Activated B cell treated with CpG ODN at 0.5 μM for 24 hours (primary cell): ENCODE measurements around the gene DYNLT1. TPM values are rescaled to one million over a fixed set of nuclear protein-coding genes. Genes with fewer than 3 reads are reported as not detected.

Experiments used
- ATAC-seq: fragments of 200-7000 bp; cut with Tn5 transposase; one replicate; pipeline ENCODE4 v1.10.0; 2021; ENCODE audit warnings: low read depth, mild to moderate bottlenecking, moderate library complexity
- CTCF ChIA-PET: fragments of 350-600 bp; sonication (Branson Sonifier 250); formaldehyde crosslinking; loops from one replicate; lab custom pipeline; 2021; ENCODE audit warnings: antibody characterized with exemption; lab: Charles Lee
- POLR2A ChIA-PET: fragments of 350-600 bp; sonication (Branson Sonifier 250); formaldehyde crosslinking; loops from one replicate; lab custom pipeline; 2021; ENCODE audit warnings: antibody characterized with exemption; lab: Charles Lee
- DNase-seq: peaks from one replicate; pipeline ENCODE4 v3.0.0; 2022
- H3K27ac Mint-ChIP-seq: one replicate; pipeline ENCODE4 v1.8.0; 2020; ENCODE audit warnings: mixed read lengths
- H3K27me3 Mint-ChIP-seq: one replicate; pipeline ENCODE4 v1.8.0; 2021; ENCODE audit warnings: mixed read lengths
- H3K36me3 Mint-ChIP-seq: one replicate; pipeline ENCODE4 v1.8.0; 2021; ENCODE audit warnings: low read depth, mixed read lengths
- H3K4me1 Mint-ChIP-seq: one replicate; pipeline ENCODE4 v1.8.0; 2021; ENCODE audit warnings: mixed read lengths
- H3K4me3 Mint-ChIP-seq: one replicate; pipeline ENCODE4 v1.8.0; 2020; ENCODE audit warnings: mild to moderate bottlenecking, mixed read lengths
- H3K9me3 Mint-ChIP-seq: one replicate; pipeline ENCODE4 v1.8.0; 2020; ENCODE audit warnings: mixed read lengths
- intact Hi-C: fragments of 100-400 bp; cut with micrococcal nuclease; formaldehyde crosslinking; loops from one replicate; pipeline ENCODE4 v1.15.1; 2024
- total RNA-seq: library from RNA; stranded (reverse); gene quantifications from 2 replicates; pipeline ENCODE4 v1.2.3, GENCODE V29; 2022
- TF ChIP-seq, protein P1 (sequence below): fragments of 200-600 bp; IDR thresholded peaks from one replicate; pipeline ENCODE4 v1.8.0; 2022; ENCODE audit warnings: antibody characterized with exemption, mild to moderate bottlenecking

DYNLT1 gene
- total RNA-seq, 1 donor from 2014 or later: 43.9 TPM

DNA sequence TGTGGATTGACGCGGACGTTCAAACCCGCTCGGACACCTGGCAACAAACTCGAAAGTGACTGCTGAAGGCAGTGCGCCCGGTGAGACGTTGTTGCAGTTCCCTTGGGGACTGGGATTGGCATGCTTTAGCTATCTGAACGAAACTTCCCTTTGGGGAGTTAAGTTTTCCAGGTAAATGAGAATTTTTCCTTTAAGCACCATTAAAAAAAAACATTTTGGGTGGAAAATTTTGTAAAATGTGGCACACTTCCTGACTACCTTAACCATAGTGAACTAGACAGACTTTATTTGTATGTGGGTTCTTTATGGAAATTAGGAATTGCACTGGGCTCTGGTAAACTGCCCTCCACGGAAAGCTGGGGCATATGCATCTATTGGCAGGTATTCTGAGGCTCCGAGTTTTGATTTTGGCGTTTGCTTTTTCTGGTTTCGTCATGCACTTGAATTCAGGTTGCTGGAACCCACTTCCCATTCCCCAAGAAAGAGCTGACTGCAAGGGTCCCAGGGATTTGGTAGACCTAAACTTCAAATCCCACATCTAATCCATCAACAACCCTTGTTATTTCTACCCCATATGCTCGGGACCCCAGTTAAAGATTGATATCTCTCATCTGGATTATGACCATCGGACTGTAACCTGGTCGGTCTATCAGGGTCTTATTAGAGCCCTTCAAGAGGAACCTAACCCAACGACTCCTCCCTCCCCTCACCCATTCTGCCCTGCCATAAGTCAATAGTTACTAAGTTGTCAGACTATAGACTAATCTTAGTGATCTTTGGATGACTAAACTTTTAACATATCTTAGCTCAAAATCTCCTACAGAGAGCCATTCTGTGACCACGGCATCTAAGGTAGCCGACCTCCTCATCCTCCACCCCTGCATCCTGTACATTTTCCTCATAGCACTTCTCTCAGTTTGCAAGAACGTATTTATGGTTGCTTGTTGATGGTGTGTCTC lies 800 bp upstream of the DYNLT1 start:
- intact Hi-C loops: loop anchor here (5.0 kb wide), 4 partner anchors 172 to 478 kb away; partner anchors contain the start of genes EZR, GTF2H5 and SERAC1
- DNase-seq (no peak), ATAC-seq (no peak)
- Mint-ChIP-seq H3K27ac (peak overlapping the region; percentile 84), H3K9me3 (no peaks in the 10 kb centered on the region), H3K27me3 (no peaks in the 10 kb centered on the region), H3K36me3 (peaks cover 16% of the 10 kb centered on the region), H3K4me3 (peak overlapping the region; percentile 88), H3K4me1 (peaks cover 59% of the 10 kb centered on the region)
- TF ChIP-seq, protein P1, sequence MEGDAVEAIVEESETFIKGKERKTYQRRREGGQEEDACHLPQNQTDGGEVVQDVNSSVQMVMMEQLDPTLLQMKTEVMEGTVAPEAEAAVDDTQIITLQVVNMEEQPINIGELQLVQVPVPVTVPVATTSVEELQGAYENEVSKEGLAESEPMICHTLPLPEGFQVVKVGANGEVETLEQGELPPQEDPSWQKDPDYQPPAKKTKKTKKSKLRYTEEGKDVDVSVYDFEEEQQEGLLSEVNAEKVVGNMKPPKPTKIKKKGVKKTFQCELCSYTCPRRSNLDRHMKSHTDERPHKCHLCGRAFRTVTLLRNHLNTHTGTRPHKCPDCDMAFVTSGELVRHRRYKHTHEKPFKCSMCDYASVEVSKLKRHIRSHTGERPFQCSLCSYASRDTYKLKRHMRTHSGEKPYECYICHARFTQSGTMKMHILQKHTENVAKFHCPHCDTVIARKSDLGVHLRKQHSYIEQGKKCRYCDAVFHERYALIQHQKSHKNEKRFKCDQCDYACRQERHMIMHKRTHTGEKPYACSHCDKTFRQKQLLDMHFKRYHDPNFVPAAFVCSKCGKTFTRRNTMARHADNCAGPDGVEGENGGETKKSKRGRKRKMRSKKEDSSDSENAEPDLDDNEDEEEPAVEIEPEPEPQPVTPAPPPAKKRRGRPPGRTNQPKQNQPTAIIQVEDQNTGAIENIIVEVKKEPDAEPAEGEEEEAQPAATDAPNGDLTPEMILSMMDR: no peak
- ChIA-PET POLR2A (interaction anchor here (0.5 to 2.1 kb wide), 7 partner anchors 8 to 1271 kb away, joined by 3 to 9 read pairs (median 4); no protein-coding TSS in a partner anchor), CTCF (interaction anchor here (0.8 to 1.5 kb wide), 3 partner anchors 15 to 327 kb away, joined by 3 to 6 read pairs (median 3); no protein-coding TSS in a partner anchor)

DNA sequence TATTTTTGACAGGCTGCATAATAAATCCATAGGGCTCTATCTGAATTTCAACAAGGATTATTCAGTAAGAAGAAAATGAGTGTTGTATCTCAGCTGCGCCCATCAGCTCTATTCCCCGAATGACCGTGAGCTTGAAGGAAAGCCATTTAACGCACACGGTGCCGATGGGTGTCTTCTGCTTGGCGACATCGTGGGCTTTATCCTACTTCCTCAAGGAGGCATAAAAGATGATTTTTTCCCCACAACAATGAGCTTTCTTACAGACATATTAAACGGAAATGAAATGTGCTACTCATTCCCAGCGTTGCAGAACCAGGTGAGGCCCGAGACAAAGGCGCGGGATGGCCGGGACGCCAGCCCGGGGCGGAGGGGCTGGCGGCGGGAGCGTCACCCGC lies 710 bp downstream of the DYNLT1 start:
- DNase-seq (no peak), ATAC-seq (no peak)
- intact Hi-C loops: loop anchor here (1.0 to 5.0 kb wide), 3 partner anchors 47 to 1622 kb away; partner anchors contain the start of gene TMEM181
- peaks cover 45% of the 10 kb centered on the region for H3K4me1 Mint-ChIP-seq
- ChIA-PET CTCF (interaction anchor here (0.9 to 1.3 kb wide), 4 partner anchors 18 to 423 kb away, joined by 3 to 4 read pairs (median 4); no protein-coding TSS in a partner anchor), POLR2A (interaction anchor here (0.6 to 2.1 kb wide), 9 partner anchors 9 to 463 kb away, joined by 3 to 9 read pairs (median 4); no protein-coding TSS in a partner anchor)
- peak overlapping the region; percentile 95 for H3K4me3 Mint-ChIP-seq
- no peaks in the 10 kb centered on the region for H3K27me3 Mint-ChIP-seq
- H3K36me3 Mint-ChIP-seq: peaks cover 25% of the 10 kb centered on the region
- no peaks in the 10 kb centered on the region for H3K9me3 Mint-ChIP-seq
- H3K27ac Mint-ChIP-seq: peak overlapping the region; percentile 85
- TF ChIP-seq, protein P1: no peak

DNA sequence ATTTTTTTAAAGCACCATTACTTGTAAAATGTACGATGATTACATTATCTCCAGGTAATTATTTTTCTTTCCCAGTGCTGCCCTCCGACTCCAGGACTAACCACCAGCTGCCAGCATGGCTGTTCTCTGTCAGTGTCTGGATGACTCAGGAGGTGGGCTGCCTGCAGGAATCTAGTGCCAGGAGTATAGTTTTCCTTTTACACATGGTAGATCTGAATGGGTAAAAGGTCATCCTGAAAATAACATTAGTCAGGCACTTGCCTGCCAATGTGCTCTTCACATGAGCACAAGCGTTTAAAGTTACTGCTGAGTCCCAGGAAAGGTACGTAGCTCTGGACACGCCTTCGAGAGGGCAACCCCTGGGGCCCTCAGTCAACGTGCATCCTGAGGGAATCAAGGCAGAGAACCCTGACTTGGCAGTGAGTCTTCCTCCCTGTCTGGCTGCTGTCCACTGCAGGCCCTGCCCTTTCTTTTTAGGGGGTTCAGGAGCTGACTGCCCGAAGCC lies 2.4 kb downstream of the DYNLT1 start:
- H3K36me3 Mint-ChIP-seq: peaks cover 36% of the 10 kb centered on the region
- ATAC-seq (no peak), DNase-seq (no peak)
- TF ChIP-seq, protein P1: no peak
- ChIA-PET CTCF (no interaction called here), POLR2A (interaction anchor here (0.6 kb wide), 1 partner anchor 36 kb away, joined by 4 read pairs; no protein-coding TSS in a partner anchor)
- H3K4me1 Mint-ChIP-seq: peaks cover 41% of the 10 kb centered on the region
- H3K9me3 Mint-ChIP-seq: no peaks in the 10 kb centered on the region
- H3K4me3 Mint-ChIP-seq: no peak overlapping the region
- H3K27me3 Mint-ChIP-seq: no peaks in the 10 kb centered on the region
- H3K27ac Mint-ChIP-seq: no peak overlapping the region
- intact Hi-C loops: loop anchor here (5.0 kb wide), 1 partner anchor 1620 kb away; no protein-coding TSS in a partner anchor

DNA sequence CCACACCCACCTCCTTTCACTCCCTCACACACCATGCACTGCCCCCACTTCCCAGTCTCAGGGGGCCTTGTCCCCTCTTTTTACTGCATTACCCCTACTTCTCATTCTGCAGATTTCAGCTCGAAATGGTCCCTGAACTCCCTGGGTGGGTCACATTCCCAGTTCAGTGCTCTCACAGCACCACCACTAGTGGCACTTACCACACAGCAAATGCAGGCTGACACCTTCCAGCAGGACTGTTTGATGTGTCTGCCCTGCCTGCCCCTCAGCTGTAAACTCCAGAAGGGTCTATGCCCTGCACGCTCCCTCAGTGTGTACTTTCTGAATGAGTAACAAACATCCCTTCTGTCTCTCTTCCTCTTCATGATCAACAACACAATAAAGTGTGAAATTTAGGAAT lies 4.0 kb downstream of the DYNLT1 start:
- H3K36me3 Mint-ChIP-seq: peaks cover 51% of the 10 kb centered on the region
- H3K4me1 Mint-ChIP-seq: peaks cover 38% of the 10 kb centered on the region
- no peaks in the 10 kb centered on the region for H3K9me3 Mint-ChIP-seq

More for the DNA sequence above, 4.0 kb downstream of the DYNLT1 start:
- TF ChIP-seq, protein P1: no peak
- ChIA-PET POLR2A (interaction anchor here (0.9 kb wide), 1 partner anchor 19 kb away, joined by 3 read pairs; no protein-coding TSS in a partner anchor), CTCF (no interaction called here)
- Mint-ChIP-seq H3K27me3 (no peaks in the 10 kb centered on the region), H3K27ac (no peak overlapping the region), H3K4me3 (no peak overlapping the region)
- intact Hi-C loops: loop anchor here (5.0 kb wide), 1 partner anchor 1618 kb away; no protein-coding TSS in a partner anchor
- DNase-seq (no peak), ATAC-seq (no peak)
